KMS-11 (cell line): Measurements from ENCODE around the gene CFAP298.
"Not testable (repeated sequence)": the region's sequence is repeated elsewhere in the genome, so short reads cannot be mapped to it uniquely, and the experiment has no call there.

Experiments
- H2AFZ ChIP-seq: fragments of 200-600 bp; sonication (generic); 2 replicates; pipeline ENCODE4 v1.6.1; 2016; ENCODE audit warnings: antibody characterized with exemption, mixed run types, low read depth
- H3K27ac ChIP-seq: fragments of 200-600 bp; sonication (generic); 2 replicates; pipeline ENCODE4 v1.6.1; 2016; ENCODE audit warnings: mild to moderate bottlenecking, mixed run types
- H3K27me3 ChIP-seq: fragments of 200-600 bp; sonication (generic); 2 replicates; pipeline ENCODE4 v1.6.1; 2017; ENCODE audit warnings: mild to moderate bottlenecking, low read depth, mixed run types, moderate library complexity; ENCODE audit not compliant: insufficient read depth
- H3K36me3 ChIP-seq: fragments of 200-600 bp; sonication (generic); 2 replicates; pipeline ENCODE4 v1.6.1; 2017; ENCODE audit warnings: mild to moderate bottlenecking, mixed run types; ENCODE audit not compliant: insufficient read depth
- H3K4me1 ChIP-seq: fragments of 200-600 bp; sonication (generic); 2 replicates; pipeline ENCODE4 v1.6.1; 2016; ENCODE audit warnings: mild to moderate bottlenecking, low read depth, mixed run types; ENCODE audit not compliant: poor library complexity, severe bottlenecking
- H3K4me2 ChIP-seq: fragments of 200-600 bp; sonication (generic); 2 replicates; pipeline ENCODE4 v1.7.0; 2016; ENCODE audit warnings: mild to moderate bottlenecking, mixed run types
- H3K4me3 ChIP-seq: fragments of 200-600 bp; sonication (generic); IDR thresholded peaks from 2 replicates; pipeline ENCODE4 v1.6.1; 2017; ENCODE audit warnings: low read depth, low read length, mixed read lengths; ENCODE audit not compliant: insufficient read depth
- H3K79me2 ChIP-seq: fragments of 200-600 bp; sonication (generic); 2 replicates; pipeline ENCODE4 v1.6.1; 2016; ENCODE audit warnings: low read depth, mixed run types; ENCODE audit not compliant: insufficient read depth
- H3K9ac ChIP-seq: fragments of 200-600 bp; sonication (generic); 2 replicates; pipeline ENCODE4 v1.6.1; 2016; ENCODE audit warnings: mild to moderate bottlenecking, mixed run types
- H4K20me1 ChIP-seq: fragments of 200-600 bp; sonication (generic); 2 replicates; pipeline ENCODE4 v1.6.1; 2016; ENCODE audit warnings: mild to moderate bottlenecking, mixed run types; ENCODE audit not compliant: insufficient read depth
- CTCF ChIP-seq: fragments of 200-600 bp; sonication (generic); conservative IDR thresholded peaks from 2 replicates; pipeline ENCODE4 v1.6.1; 2017; ENCODE audit warnings: low read depth, mild to moderate bottlenecking, antibody characterized with exemption, low read length, moderate library complexity, mixed read lengths

CFAP298 gene

GRCh38 chr21:32613436-32614043 is 1.4 kb upstream of the CFAP298 start:
- H3K4me3 ChIP-seq: no peak overlapping the region
- H3K4me2 ChIP-seq: peak overlapping the region; percentile 83
- 0 out of 2 replicates have a peak, but pooled peaks cover 4% of the 10 kb centered on the region for H4K20me1 ChIP-seq
- peak overlapping the region; percentile 93 for H2AFZ ChIP-seq
- H3K9ac ChIP-seq: peak overlapping the region; percentile 73; the same call in 1 of the 2 replicates
- H3K79me2 ChIP-seq: peaks cover 18% of the 10 kb centered on the region
- peaks cover 17% of the 10 kb centered on the region for H3K4me1 ChIP-seq
- no peak for TF ChIP-seq CTCF
- H3K27me3 ChIP-seq: no peaks in the 10 kb centered on the region
- no peaks in the 10 kb centered on the region for H3K36me3 ChIP-seq
- H3K27ac ChIP-seq: peak overlapping the region; percentile 77; the same call in 1 of the 2 replicates

GRCh38 chr21:32612999-32613337 is 791 bp upstream of the CFAP298 start:
- peak overlapping the region; percentile 83 for H3K4me2 ChIP-seq
- no peaks in the 10 kb centered on the region for H3K36me3 ChIP-seq
- peak overlapping the region; percentile 73 for H3K9ac ChIP-seq
- peak overlapping the region; percentile 93 for H2AFZ ChIP-seq
- peaks cover 18% of the 10 kb centered on the region for H3K79me2 ChIP-seq
- H3K27ac ChIP-seq: peak overlapping the region; percentile 77
- H3K4me1 ChIP-seq: peaks cover 11% of the 10 kb centered on the region
- H3K4me3 ChIP-seq: peak overlapping the region; percentile 35
- H4K20me1 ChIP-seq: 0 out of 2 replicates have a peak, but pooled peaks cover 4% of the 10 kb centered on the region
- no peaks in the 10 kb centered on the region for H3K27me3 ChIP-seq
- TF ChIP-seq CTCF: no peak

GRCh38 chr21:32611471-32611997 is 643 bp downstream of the CFAP298 start:
- Histone ChIP-seq H2AFZ (peak overlapping the region; percentile 93), H3K4me3 (no peak overlapping the region)

DNA sequence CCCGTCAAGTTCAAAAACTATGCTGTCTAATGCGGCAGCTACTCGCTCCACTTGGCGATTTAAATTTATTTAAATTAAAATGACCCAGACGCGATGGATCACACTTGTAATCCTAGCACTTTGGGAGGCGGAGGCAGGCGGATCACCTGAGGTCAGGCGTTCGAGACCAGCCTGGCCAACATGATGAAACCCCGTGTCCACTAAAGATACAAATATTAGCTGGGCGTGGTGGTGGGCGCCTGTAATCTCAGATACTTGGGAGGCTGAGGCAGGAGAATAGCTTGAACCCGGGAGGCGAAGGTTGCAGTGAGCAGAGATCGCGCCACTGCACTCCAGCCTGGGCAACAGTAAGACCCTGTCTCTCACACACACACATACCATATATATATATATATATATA is 1.2 kb downstream of the CFAP298 start:
- H3K9ac ChIP-seq, H3K4me3 ChIP-seq: not testable (repeated sequence)

More at GRCh38 chr21:32611471-32611997, 643 bp downstream of the CFAP298 start:
- Histone ChIP-seq H3K27ac (peak overlapping the region; percentile 77), H3K27me3 (no peaks in the 10 kb centered on the region), H3K79me2 (peaks cover 18% of the 10 kb centered on the region), H3K4me2 (peak overlapping the region; percentile 83), H3K36me3 (no peaks in the 10 kb centered on the region; the same call in 1 of the 2 replicates), H3K9ac (peak overlapping the region; percentile 73), H4K20me1 (0 out of 2 replicates have a peak, but pooled peaks cover 4% of the 10 kb centered on the region), H3K4me1 (peaks cover 11% of the 10 kb centered on the region)
- no peak for TF ChIP-seq CTCF

GRCh38 chr21:32608851-32609250 is 3.3 kb downstream of the CFAP298 start:
- 0 out of 2 replicates have a peak, but pooled peaks cover 4% of the 10 kb centered on the region for H4K20me1 ChIP-seq
- no peak overlapping the region for H3K9ac ChIP-seq
- H3K4me3 ChIP-seq: no peak overlapping the region
- H3K4me1 ChIP-seq: peaks cover 11% of the 10 kb centered on the region
- no peaks in the 10 kb centered on the region for H3K27me3 ChIP-seq
- H3K79me2 ChIP-seq: peaks cover 18% of the 10 kb centered on the region
- H3K27ac ChIP-seq: no peak overlapping the region
- H2AFZ ChIP-seq: no peak overlapping the region
- TF ChIP-seq CTCF: no peak
- H3K4me2 ChIP-seq: no peak overlapping the region
- H3K36me3 ChIP-seq: no peaks in the 10 kb centered on the region; the same call in 1 of the 2 replicates

More for the DNA sequence above, 1.2 kb downstream of the CFAP298 start:
- not testable (repeated sequence) for H3K27ac ChIP-seq, H4K20me1 ChIP-seq, H3K36me3 ChIP-seq, H3K27me3 ChIP-seq, H2AFZ ChIP-seq
- peaks cover 11% of the 10 kb centered on the region for H3K4me1 ChIP-seq
- H3K4me2 ChIP-seq: peak overlapping the region; percentile 72
- peaks cover 18% of the 10 kb centered on the region for H3K79me2 ChIP-seq
